ENCODE measurements around the gene RGS1. TPM values are rescaled to one million over a fixed set of nuclear protein-coding genes. Genes with fewer than 3 reads are reported as not detected.

RGS1 gene
- total RNA-seq, 1 experiment from 2014 or later: not detected

GRCh38 chr1:192543445-192543844, 32.1 kb upstream of the RGS1 start (continued):
- TF ChIP-seq ZBTB33 (IDR thresholded peaks at IDR 0.05; ENCODE audit: extremely low read depth, insufficient replicate concordance, low read length): no peak
- no peak for TF ChIP-seq ZNF274 (IDR thresholded peaks at IDR 0.05; ENCODE audit: low read depth, low read length)
- TF ChIP-seq YY1 (IDR thresholded peaks at IDR 0.05; ENCODE audit: extremely low read depth, insufficient replicate concordance, low read depth, low read length): no peak

- no peak overlapping the region for H3K27ac ChIP-seq (ENCODE audit: low read depth, low read length)
- BruUV-seq (replicated peaks): no TSS peak
- H3K36me3 ChIP-seq (ENCODE audit: control insufficient read depth in 1 of 2, insufficient read depth in 2 of 2, low read length in 2 of 2): no peaks in the 10 kb centered on the region
- DNase-seq (ENCODE audit: low read depth, low spot score): no peak
- ChIA-PET CTCF (no interaction called here), POLR2A (no interaction called here), RAD21 (ENCODE audit: low non-redundant PET in 1 of 2, low total read pairs in 2 of 2, uncharacterized antibody in 2 of 2, unreplicated experiment in 2 of 2) (no interaction called here)
- no peaks in the 10 kb centered on the region for H3K9me3 ChIP-seq (ENCODE audit: control insufficient read depth in 1 of 2, insufficient read depth in 1 of 2, low read depth in 1 of 2, low read length in 2 of 2)
- H4K20me1 ChIP-seq (ENCODE audit: insufficient read depth): no peaks in the 10 kb centered on the region
- no peak overlapping the region for H2AFZ ChIP-seq (ENCODE audit: low read depth, low read length, poor library complexity, severe bottlenecking)
- H3K9ac ChIP-seq (ENCODE audit: low read length): no peak overlapping the region
- ATAC-seq: peak; percentile 63; the same call in 1 of the 2 replicates
- H3K9me2 ChIP-seq (ENCODE audit: insufficient read depth): no peaks in the 10 kb centered on the region
- H3K4me1 ChIP-seq (ENCODE audit: control insufficient read depth in 1 of 2, insufficient read depth in 2 of 2, low read length in 2 of 2): peaks cover 2 to 16% of the 10 kb centered on the region in 2 experiments; a peak in 3 of 4 replicates
- no peak overlapping the region for H3K4me2 ChIP-seq (ENCODE audit: low read length)
- TF ChIP-seq CTCF (IDR thresholded peaks at IDR 0.05 in 2 of 3, conservative IDR thresholded peaks at IDR 0.05 in 1 of 3; ENCODE audit: borderline replicate concordance in 1 of 3, insufficient read depth in 1 of 3, low read depth in 2 of 3, low read length in 2 of 3) (peak in 2 of 3 experiments; percentile 24 to 37; a peak in 3 of 6 replicates), ELF1 (IDR thresholded peaks at IDR 0.05; ENCODE audit: borderline replicate concordance, low read depth) (no peak), POLR2A (IDR thresholded peaks at IDR 0.05; ENCODE audit: borderline replicate concordance, extremely low read depth, insufficient read depth, insufficient read length) (no peak)
- no peaks in the 10 kb centered on the region for H3K79me2 ChIP-seq (ENCODE audit: insufficient read depth, low read length)
- H3K27me3 ChIP-seq (ENCODE audit: insufficient read depth, low read length): no peaks in the 10 kb centered on the region
- no peak overlapping the region for H3K4me3 ChIP-seq (replicated peaks in 1 of 2; ENCODE audit: low read depth in 1 of 2, low read length in 2 of 2)
- intact Hi-C loops (cut with micrococcal nuclease): no loop called here
Observed at GRCh38 chr1:192545896-192546521, 29.6 kb upstream of the RGS1 start.

Data from HCT116 (cell line).